HEK293 (cell line): Measurements from ENCODE around the gene TAF12.
A peak's percentile ranks its signal among the peaks of the same experiment; 100 is the strongest.
"Not testable (repeated sequence)": the region's sequence is repeated elsewhere in the genome, so short reads cannot be mapped to it uniquely, and the experiment has no call there.

Experiments used
- CTCF ChIA-PET: fragments of 350-600 bp; formaldehyde crosslinking; extraction: SDS; loops from one replicate; lab custom pipeline; 2021; ENCODE audit warnings: antibody characterized with exemption; lab: Yijun Ruan, JAX
- POLR2A ChIA-PET: fragments of 300-600 bp; formaldehyde crosslinking; extraction: SDS; loops from one replicate; lab custom pipeline; 2020; ENCODE audit warnings: antibody characterized with exemption, inconsistent platforms; lab: Yijun Ruan, JAX
- H3K27ac ChIP-seq: fragments of 200-500 bp; sonication (Bioruptor generic); 2 replicates; pipeline ENCODE4 v1.5.1; 2014; ENCODE audit warnings: low read depth, low read length, control low read depth, inconsistent platforms; ENCODE audit errors: extremely low read depth
- H3K36me3 ChIP-seq, 2 experiments: fragments of 200-500 bp in 1 of 2; sonication (Bioruptor generic) in 1 of 2; 1 replicate in 1 of 2; 2 replicates in 1 of 2; pipeline ENCODE4 v1.5.1; 2014 to 2017; ENCODE audit warnings: inconsistent platforms in 2 of 2, low read length in 2 of 2; ENCODE audit not compliant: control insufficient read depth in 2 of 2, insufficient read depth in 1 of 2
- H3K4me1 ChIP-seq: fragments of 200-500 bp; sonication (Bioruptor generic); 2 replicates; pipeline ENCODE4 v1.5.1; 2014; ENCODE audit warnings: mild to moderate bottlenecking, low read length, inconsistent platforms; ENCODE audit not compliant: control insufficient read depth, insufficient read depth
- H3K4me3 ChIP-seq: 2 replicates; pipeline ENCODE4 v1.5.1; 2011; ENCODE audit warnings: low read depth, mild to moderate bottlenecking, control low read depth, low read length, moderate library complexity
- H3K9me3 ChIP-seq: fragments of 200-500 bp; sonication (Bioruptor generic); 2 replicates; pipeline ENCODE4 v1.5.1; 2014; ENCODE audit warnings: low read depth, low read length, inconsistent platforms; ENCODE audit not compliant: control insufficient read depth, insufficient read depth
- ATF2 ChIP-seq: fragments of 450-650 bp; formaldehyde crosslinking; IDR thresholded peaks from 2 replicates; pipeline ENCODE4 v1.5.1; 2016; ENCODE audit warnings: missing biosample characterization, missing genetic modification characterization, low read depth
- BCL6B ChIP-seq: fragments of 450-650 bp; formaldehyde crosslinking; IDR thresholded peaks from 2 replicates; pipeline ENCODE4 v1.5.1; 2017; ENCODE audit warnings: missing biosample characterization, missing genetic modification characterization
- IKZF3 ChIP-seq: fragments of 450-650 bp; IDR thresholded peaks from 2 replicates; pipeline ENCODE4 v1.5.0; 2018; ENCODE audit warnings: missing biosample characterization, mild to moderate bottlenecking, missing genetic modification characterization, moderate library complexity
- PRDM1 ChIP-seq: fragments of 450-650 bp; formaldehyde crosslinking; IDR thresholded peaks from 2 replicates; pipeline ENCODE4; 2016; ENCODE audit warnings: missing biosample characterization, missing genetic modification characterization
- RBAK ChIP-seq: fragments of 450-650 bp; formaldehyde crosslinking; IDR thresholded peaks from 2 replicates; pipeline ENCODE4 v1.5.1; 2016; ENCODE audit warnings: missing biosample characterization, missing genetic modification characterization
- SCRT1 ChIP-seq: fragments of 450-650 bp; formaldehyde crosslinking; IDR thresholded peaks from 2 replicates; pipeline ENCODE4 v1.5.1; 2016; ENCODE audit warnings: missing biosample characterization, missing genetic modification characterization, borderline replicate concordance
- ZBTB17 ChIP-seq: fragments of 450-650 bp; formaldehyde crosslinking; IDR thresholded peaks from 2 replicates; pipeline ENCODE4 v1.5.1; 2016; ENCODE audit warnings: missing biosample characterization, missing genetic modification characterization
- ZEB2 ChIP-seq: fragments of 450-650 bp; formaldehyde crosslinking; IDR thresholded peaks from 2 replicates; pipeline ENCODE4 v1.5.1; 2016; ENCODE audit warnings: missing biosample characterization, missing genetic modification characterization
- ZNF121 ChIP-seq: fragments of 450-650 bp; formaldehyde crosslinking; IDR thresholded peaks from 2 replicates; pipeline ENCODE4 v1.5.1; 2016; ENCODE audit warnings: missing biosample characterization, missing genetic modification characterization
- ZNF155 ChIP-seq: fragments of 450-650 bp; formaldehyde crosslinking; IDR thresholded peaks from 2 replicates; pipeline ENCODE4 v1.5.1; 2016; ENCODE audit warnings: missing biosample characterization, missing genetic modification characterization
- ZNF184 ChIP-seq: fragments of 450-650 bp; IDR thresholded peaks from 2 replicates; pipeline ENCODE4 v1.5.1; 2018; ENCODE audit warnings: missing biosample characterization, mild to moderate bottlenecking, missing genetic modification characterization
- ZNF292 ChIP-seq: fragments of 450-650 bp; formaldehyde crosslinking; IDR thresholded peaks from 2 replicates; pipeline ENCODE4 v1.5.1; 2016; ENCODE audit warnings: low read depth, missing biosample characterization, missing genetic modification characterization, borderline replicate concordance
- ZNF362 ChIP-seq: fragments of 450-650 bp; formaldehyde crosslinking; IDR thresholded peaks from 2 replicates; pipeline ENCODE4 v1.5.1; 2016; ENCODE audit warnings: missing biosample characterization, missing genetic modification characterization
- ZNF48 ChIP-seq: fragments of 450-650 bp; formaldehyde crosslinking; IDR thresholded peaks from 2 replicates; pipeline ENCODE4 v1.5.1; 2016; ENCODE audit warnings: missing biosample characterization, missing genetic modification characterization
- ZNF549 ChIP-seq: fragments of 450-650 bp; IDR thresholded peaks from 2 replicates; pipeline ENCODE4 v1.5.1; 2018; ENCODE audit warnings: missing biosample characterization, missing genetic modification characterization, mild to moderate bottlenecking, inconsistent platforms, moderate library complexity
- ZNF560 ChIP-seq: fragments of 450-650 bp; formaldehyde crosslinking; IDR thresholded peaks from 2 replicates; pipeline ENCODE4 v1.5.1; 2017; ENCODE audit warnings: missing biosample characterization, missing genetic modification characterization, borderline replicate concordance
- ZNF600 ChIP-seq: fragments of 450-650 bp; formaldehyde crosslinking; IDR thresholded peaks from 2 replicates; pipeline ENCODE4 v1.5.1; 2016; ENCODE audit warnings: missing biosample characterization, missing genetic modification characterization
- ZNF621 ChIP-seq: fragments of 450-650 bp; formaldehyde crosslinking; IDR thresholded peaks from 2 replicates; pipeline ENCODE4 v1.5.1; 2017; ENCODE audit warnings: missing biosample characterization, missing genetic modification characterization
- ZNF624 ChIP-seq: fragments of 450-650 bp; formaldehyde crosslinking; IDR thresholded peaks from 2 replicates; pipeline ENCODE4 v1.5.1; 2017; ENCODE audit warnings: missing biosample characterization, missing genetic modification characterization
- ZNF658 ChIP-seq: fragments of 450-650 bp; formaldehyde crosslinking; IDR thresholded peaks from 2 replicates; pipeline ENCODE4; 2016; ENCODE audit warnings: missing biosample characterization, missing genetic modification characterization
- ZNF768 ChIP-seq: fragments of 450-650 bp; formaldehyde crosslinking; IDR thresholded peaks from 2 replicates; pipeline ENCODE4 v1.5.1; 2018; ENCODE audit warnings: missing biosample characterization, mild to moderate bottlenecking, missing genetic modification characterization
- ZNF791 ChIP-seq: fragments of 450-650 bp; formaldehyde crosslinking; IDR thresholded peaks from 2 replicates; pipeline ENCODE4 v1.5.1; 2016; ENCODE audit warnings: missing biosample characterization, missing genetic modification characterization
- ZNF792 ChIP-seq: fragments of 450-650 bp; formaldehyde crosslinking; IDR thresholded peaks from 2 replicates; pipeline ENCODE4 v1.5.1; 2016; ENCODE audit warnings: missing biosample characterization, missing genetic modification characterization
- ZSCAN23 ChIP-seq: fragments of 450-650 bp; formaldehyde crosslinking; IDR thresholded peaks from 2 replicates; pipeline ENCODE4 v1.5.1; 2016; ENCODE audit warnings: missing biosample characterization, missing genetic modification characterization

TAF12 gene

GRCh38 chr1:28573564-28573963, 69.3 kb downstream of the TAF12 start:
- CTCF ChIA-PET: no interaction called here
- Histone ChIP-seq H3K4me1 (no peaks in the 10 kb centered on the region), H3K4me3 (no peak overlapping the region), H3K27ac (no peak overlapping the region), H3K9me3 (no peaks in the 10 kb centered on the region), H3K36me3 (peaks cover 42 to 67% of the 10 kb centered on the region in 2 experiments)
- POLR2A ChIA-PET: interaction anchor here (0.7 kb wide), 1 partner anchor 603 kb away, joined by 5 read pairs; no protein-coding TSS in a partner anchor
- no peak for TF ChIP-seq ZSCAN23 (tag by site-specific recombination)
- peak; percentile 59; the same call in 1 of the 2 replicates for TF ChIP-seq ZNF121
- no peak for TF ChIP-seq ZNF549 (tag by site-specific recombination)

GRCh38 chr1:28572891-28573290, 70.0 kb downstream of the TAF12 start:
- H3K4me1 ChIP-seq, CTCF ChIA-PET, H3K4me3 ChIP-seq, POLR2A ChIA-PET, H3K9me3 ChIP-seq, H3K27ac ChIP-seq: not testable (repeated sequence)
- H3K36me3 ChIP-seq: peaks cover 46 to 67% of the 10 kb centered on the region in 2 experiments

- no peaks in the 10 kb centered on the region for H3K4me1 ChIP-seq
- H3K27ac ChIP-seq: no peak overlapping the region
- ChIA-PET CTCF (interaction anchor here (0.8 to 1.1 kb wide), 2 partner anchors 29 to 212 kb away, joined by 3 read pairs; no protein-coding TSS in a partner anchor), POLR2A (interaction anchor here (2.6 kb wide), 1 partner anchor 10 kb away, joined by 17 read pairs; no protein-coding TSS in a partner anchor)
- H3K4me3 ChIP-seq: no peak overlapping the region
- TF ChIP-seq ZNF600 (tag by site-specific recombination) (peak; percentile 58; the same call in 1 of the 2 replicates), ZNF48 (tag by site-specific recombination) (no peak), ZNF621 (tag by site-specific recombination) (no peak), ZEB2 (no peak), ZNF362 (tag by site-specific recombination) (no peak), ZBTB17 (tag by site-specific recombination) (peak; percentile 62; the same call in 1 of the 2 replicates), IKZF3 (tag by site-specific recombination) (no peak), ZNF624 (no peak), RBAK (no peak), ZNF791 (no peak)
- TF ChIP-seq, all 188 proteins: peak for 2
- H3K9me3 ChIP-seq: no peaks in the 10 kb centered on the region
- peaks cover 51 to 67% of the 10 kb centered on the region in 2 experiments for H3K36me3 ChIP-seq
Observed at GRCh38 chr1:28571911-28572310, 71.0 kb downstream of the TAF12 start.

- POLR2A ChIA-PET: interaction anchor here (0.7 to 1.2 kb wide), 3 partner anchors 13 to 94 kb away, joined by 3 to 5 read pairs (median 3); no protein-coding TSS in a partner anchor
- H3K36me3 ChIP-seq: peaks cover 44 to 88% of the 10 kb centered on the region in 2 experiments
- no peaks in the 10 kb centered on the region for H3K9me3 ChIP-seq
- CTCF ChIA-PET: no interaction called here
- no peak overlapping the region for H3K4me3 ChIP-seq
- H3K27ac ChIP-seq: no peak overlapping the region
- H3K4me1 ChIP-seq: no peaks in the 10 kb centered on the region
- TF ChIP-seq SCRT1 (peak; percentile 71), ZNF792 (no peak), ATF2 (tag by site-specific recombination) (no peak), ZNF184 (tag by site-specific recombination) (no peak), ZNF560 (tag by site-specific recombination) (no peak), PRDM1 (tag by site-specific recombination) (peak; percentile 59; the same call in 1 of the 2 replicates), ZNF292 (tag by site-specific recombination) (no peak), ZNF155 (tag by site-specific recombination) (no peak), BCL6B (tag by site-specific recombination) (no peak), ZNF621 (tag by site-specific recombination) (no peak), ZNF658 (tag by site-specific recombination) (no peak), ZNF768 (tag by site-specific recombination) (no peak)
Observed at GRCh38 chr1:28566931-28567330, 75.9 kb downstream of the TAF12 start.
